Stimulated activated naive CD4-positive, alpha-beta T cell treated with Interleukin-2 at 50 U/mL for 16 hours (primary cell): ENCODE results near the gene LCNL1.
A peak's percentile ranks its signal among the peaks of the same experiment; 100 is the strongest.

ENCODE experiments used
- DNase-seq: peaks from one replicate; lab custom pipeline; 2025; lab: John Stamatoyannopoulos, UW

Gene LCNL1

GRCh38 chr9:136975644-136976043 lies 7.1 kb upstream of the LCNL1 start:
- DNase-seq, result peak; percentile 19

GRCh38 chr9:136977223-136977622 lies 5.6 kb upstream of the LCNL1 start, which contains the start of gene PTGDS:
PTGDS (plus strand) TSS chr9:136977504; CDS start chr9:136977579, 75 bp downstream.
- no peak for DNase-seq

- DNase-seq, result no peak
These were observed 5.1 kb upstream of the LCNL1 start for GRCh38 chr9:136977649-136978072.

GRCh38 chr9:136978073-136978864 lies 4.5 kb upstream of the LCNL1 start:
- peak; percentile 68 for DNase-seq

- no peak for DNase-seq
These were observed 3.8 kb upstream of the LCNL1 start for GRCh38 chr9:136978865-136979544.

GRCh38 chr9:136979769-136980587 lies 2.8 kb upstream of the LCNL1 start:
- no peak for DNase-seq

GRCh38 chr9:136980669-136981478 lies 1.9 kb upstream of the LCNL1 start:
- DNase-seq, result no peak

- no peak for DNase-seq
These were observed 1.1 kb upstream of the LCNL1 start for GRCh38 chr9:136981588-136982231.

- no peak for DNase-seq
These were observed 374 bp downstream of the LCNL1 start for GRCh38 chr9:136983167-136983566.

- no peak for DNase-seq
These were observed 992 bp downstream of the LCNL1 start for GRCh38 chr9:136983656-136984314.

GRCh38 chr9:136984464-136985026 lies 1.8 kb downstream of the LCNL1 start:
- DNase-seq, result no peak

GRCh38 chr9:136985027-136985602 lies 2.3 kb downstream of the LCNL1 start:
- no peak for DNase-seq

GRCh38 chr9:136985853-136986252 lies 3.1 kb downstream of the LCNL1 start:
- no peak for DNase-seq

- no peak for DNase-seq
These were observed 6.1 kb downstream of the LCNL1 start for GRCh38 chr9:136988872-136989271.

- DNase-seq, result no peak
These were observed 7.6 kb downstream of the LCNL1 start for GRCh38 chr9:136990242-136990911.

GRCh38 chr9:136991993-136992818 lies 9.4 kb downstream of the LCNL1 start, which contains the start of gene PAXX:
PAXX (plus strand) TSS chr9:136992422; CDS start chr9:136992444, 22 bp downstream.
- DNase-seq, result peak; percentile 90

GRCh38 chr9:136992819-136993369 lies 10.1 kb downstream of the LCNL1 start:
- DNase-seq, result no peak
